COR-L47 (cell line): ENCODE measurements around the gene USH2A.

ENCODE experiments used
- DNase-seq: peaks from one replicate; lab custom pipeline; 2025; lab: John Stamatoyannopoulos, UW

Gene USH2A, protein sequence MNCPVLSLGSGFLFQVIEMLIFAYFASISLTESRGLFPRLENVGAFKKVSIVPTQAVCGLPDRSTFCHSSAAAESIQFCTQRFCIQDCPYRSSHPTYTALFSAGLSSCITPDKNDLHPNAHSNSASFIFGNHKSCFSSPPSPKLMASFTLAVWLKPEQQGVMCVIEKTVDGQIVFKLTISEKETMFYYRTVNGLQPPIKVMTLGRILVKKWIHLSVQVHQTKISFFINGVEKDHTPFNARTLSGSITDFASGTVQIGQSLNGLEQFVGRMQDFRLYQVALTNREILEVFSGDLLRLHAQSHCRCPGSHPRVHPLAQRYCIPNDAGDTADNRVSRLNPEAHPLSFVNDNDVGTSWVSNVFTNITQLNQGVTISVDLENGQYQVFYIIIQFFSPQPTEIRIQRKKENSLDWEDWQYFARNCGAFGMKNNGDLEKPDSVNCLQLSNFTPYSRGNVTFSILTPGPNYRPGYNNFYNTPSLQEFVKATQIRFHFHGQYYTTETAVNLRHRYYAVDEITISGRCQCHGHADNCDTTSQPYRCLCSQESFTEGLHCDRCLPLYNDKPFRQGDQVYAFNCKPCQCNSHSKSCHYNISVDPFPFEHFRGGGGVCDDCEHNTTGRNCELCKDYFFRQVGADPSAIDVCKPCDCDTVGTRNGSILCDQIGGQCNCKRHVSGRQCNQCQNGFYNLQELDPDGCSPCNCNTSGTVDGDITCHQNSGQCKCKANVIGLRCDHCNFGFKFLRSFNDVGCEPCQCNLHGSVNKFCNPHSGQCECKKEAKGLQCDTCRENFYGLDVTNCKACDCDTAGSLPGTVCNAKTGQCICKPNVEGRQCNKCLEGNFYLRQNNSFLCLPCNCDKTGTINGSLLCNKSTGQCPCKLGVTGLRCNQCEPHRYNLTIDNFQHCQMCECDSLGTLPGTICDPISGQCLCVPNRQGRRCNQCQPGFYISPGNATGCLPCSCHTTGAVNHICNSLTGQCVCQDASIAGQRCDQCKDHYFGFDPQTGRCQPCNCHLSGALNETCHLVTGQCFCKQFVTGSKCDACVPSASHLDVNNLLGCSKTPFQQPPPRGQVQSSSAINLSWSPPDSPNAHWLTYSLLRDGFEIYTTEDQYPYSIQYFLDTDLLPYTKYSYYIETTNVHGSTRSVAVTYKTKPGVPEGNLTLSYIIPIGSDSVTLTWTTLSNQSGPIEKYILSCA (N-terminal part only)

DNA sequence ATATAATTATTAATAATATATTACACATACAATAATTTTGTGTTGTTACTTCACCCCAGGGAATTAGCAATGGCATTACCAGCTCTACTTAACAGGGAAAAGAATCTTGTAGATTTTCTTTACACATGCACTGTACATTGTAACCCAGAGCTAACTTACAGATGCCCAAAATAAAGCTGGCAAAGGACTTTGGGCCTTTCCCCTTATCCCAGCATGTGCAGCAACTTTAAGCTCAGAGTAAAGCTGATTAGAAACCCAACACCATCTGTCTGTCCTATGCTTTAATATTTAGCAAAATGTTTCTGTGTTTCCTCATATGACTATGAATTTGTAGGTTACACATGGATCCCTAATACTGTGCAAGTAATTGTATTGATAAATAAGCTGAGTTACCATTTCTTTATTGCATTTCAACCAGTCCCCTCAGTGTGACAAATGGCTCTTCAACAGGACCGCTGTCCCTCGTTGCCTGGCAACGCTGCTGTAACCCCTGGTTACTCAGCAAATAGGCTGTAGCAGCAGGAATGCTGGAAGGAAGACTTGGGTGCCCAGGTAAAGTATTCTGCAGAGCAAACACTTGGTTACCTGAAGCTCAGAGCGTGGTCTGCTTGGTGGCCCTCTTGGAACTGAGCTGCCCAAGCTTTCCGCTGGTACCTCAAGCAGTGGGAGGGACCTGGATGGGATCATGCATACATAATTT lies at the start of gene USH2A:
TSS of gene USH2A (minus strand) at position 628 of the 700 bp plus-strand sequence. CDS start 1,112 bp downstream, outside the sequence.
- peak; percentile 82 for DNase-seq

DNA sequence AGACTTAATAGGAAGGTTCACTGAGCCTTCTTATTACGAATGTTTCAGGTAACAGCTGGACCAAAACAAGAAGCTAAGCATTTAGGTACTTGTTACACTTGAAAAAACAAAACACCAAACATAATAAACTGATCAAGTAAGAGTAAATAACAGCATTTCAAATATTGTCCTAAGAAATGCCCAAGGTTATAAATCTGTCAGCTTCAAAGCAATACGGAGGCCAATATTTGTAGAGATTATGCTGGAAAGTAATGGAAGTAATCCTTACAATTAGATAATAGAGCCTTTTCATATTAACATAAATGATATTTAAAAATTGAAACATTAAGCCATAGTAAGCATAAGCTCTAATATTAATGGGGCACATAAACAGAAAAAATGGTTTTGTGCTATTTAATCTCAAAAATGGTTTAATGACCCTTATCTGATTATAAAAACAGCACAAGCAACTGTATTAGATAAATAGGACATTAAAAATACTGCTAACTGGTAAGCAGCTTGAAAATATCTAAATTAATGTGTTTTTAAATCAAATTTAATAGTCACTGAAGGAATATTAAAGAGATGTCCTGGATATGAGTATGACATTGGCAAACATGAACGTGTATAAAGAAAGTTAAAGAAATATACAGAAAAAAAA lies 43.0 kb upstream of the USH2A start:
- no peak for DNase-seq

DNA sequence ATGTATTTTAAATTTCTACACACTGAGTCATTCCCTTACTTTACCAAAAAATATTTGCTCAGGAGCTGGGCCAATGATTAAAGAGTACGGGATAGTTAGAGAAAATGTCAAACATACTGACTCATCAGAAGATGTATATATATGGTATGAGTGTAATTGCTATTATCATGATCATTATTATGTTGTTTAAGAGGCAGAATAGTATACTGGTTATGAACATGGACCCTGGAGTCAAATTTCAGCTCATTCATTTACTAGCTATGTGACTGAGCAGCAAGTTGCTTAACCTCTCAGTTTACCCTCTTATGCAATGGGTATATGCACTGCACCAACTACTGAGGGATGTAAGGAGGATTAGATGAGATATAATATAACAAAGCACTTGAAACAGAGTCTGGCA lies 41.2 kb upstream of the USH2A start:
- no peak for DNase-seq

DNA sequence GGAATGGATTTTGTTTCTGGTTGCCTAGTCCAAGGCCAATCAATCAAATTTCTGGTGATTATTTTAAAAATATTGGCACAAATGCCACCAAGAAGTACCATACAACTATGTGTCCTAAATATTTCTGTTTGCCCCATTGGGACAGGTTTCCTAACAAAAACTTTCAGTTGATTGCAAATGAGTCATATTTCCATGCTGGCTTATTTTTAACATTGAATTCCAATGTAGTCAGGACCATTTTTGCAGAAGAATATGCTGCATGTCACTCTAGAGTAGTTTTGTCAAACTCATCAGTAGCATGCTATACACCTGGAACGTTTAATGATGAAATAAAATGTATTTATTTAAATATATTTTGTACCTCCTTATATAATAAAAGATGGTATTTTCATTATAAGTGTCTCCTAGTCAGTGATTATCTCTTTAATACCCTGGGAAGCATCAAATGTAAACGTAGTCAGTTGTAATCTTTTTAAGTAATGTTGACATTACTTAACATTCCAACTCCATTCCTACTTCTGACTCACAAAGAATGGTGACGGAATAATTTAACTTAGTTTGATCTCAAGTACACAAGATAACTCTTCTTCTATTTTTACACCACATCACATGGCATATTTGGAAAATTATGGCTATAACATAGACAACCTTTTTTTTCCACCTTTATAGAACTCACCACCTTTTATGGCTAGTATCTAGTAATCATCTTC lies 39.0 kb upstream of the USH2A start:
- no peak for DNase-seq

DNA sequence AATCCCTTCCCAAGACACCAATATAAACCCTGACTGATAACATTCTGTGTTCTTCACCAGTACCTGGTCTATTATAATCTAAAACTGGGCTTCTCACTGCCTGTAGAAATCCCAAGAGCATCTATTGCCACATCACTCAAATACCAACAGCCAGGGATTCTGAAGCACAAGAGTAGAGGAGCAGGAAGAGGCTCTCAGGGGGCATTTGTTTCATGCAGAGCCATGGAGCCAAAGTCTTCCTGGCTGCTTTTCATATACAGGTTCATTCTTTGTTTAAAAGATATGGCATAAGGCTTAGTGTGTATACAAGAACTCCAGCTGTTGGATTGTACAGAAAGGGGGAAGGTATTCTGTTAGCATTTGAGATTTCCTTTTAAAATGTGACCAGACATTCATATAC lies 38.2 kb upstream of the USH2A start:
- DNase-seq, result no peak

DNA sequence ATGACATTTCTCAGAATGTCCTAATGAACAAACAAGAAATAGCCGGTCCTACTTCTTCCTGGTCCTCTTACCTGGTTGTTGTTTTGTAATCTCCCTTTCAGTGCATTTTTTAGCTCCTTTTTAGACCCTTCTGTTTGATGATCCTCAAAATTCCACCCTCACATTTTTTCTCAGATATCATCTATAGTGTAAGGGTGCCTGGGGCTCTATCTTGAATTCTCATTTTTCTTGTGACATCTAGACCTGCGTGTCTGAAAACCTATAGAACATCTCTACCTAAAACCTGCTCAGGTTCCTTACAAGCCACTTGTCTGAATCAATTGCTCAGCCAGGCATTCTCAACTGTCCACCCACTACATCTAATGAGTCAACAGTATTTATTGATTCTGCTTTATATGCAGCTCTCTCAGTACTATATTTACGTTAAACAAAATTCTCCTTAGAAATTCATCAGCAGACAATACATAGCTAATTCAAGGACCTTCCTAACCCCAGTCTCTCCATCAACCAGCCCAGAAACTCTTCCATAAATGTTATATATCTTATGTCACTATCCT lies 36.5 kb upstream of the USH2A start:
- DNase-seq, result no peak

DNA sequence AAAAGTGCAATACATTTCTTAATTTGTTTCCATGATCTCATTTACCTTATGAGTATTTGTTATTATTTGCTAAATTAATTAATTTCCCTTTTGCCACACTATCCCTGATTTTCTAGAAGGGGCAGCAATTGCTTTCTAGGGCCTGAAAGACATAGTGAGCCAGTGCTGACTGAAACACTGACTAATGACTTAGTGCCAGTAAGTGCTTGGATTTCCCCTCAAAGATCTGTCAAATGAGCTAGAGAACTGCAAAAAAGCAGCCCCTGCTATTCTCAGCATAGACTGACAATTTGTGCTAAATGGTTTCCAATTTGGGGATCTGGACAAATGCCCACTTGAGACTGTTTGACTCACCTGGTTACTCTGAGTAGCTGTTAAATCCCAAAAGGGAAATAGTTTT lies 35.6 kb upstream of the USH2A start:
- DNase-seq, result no peak

DNA sequence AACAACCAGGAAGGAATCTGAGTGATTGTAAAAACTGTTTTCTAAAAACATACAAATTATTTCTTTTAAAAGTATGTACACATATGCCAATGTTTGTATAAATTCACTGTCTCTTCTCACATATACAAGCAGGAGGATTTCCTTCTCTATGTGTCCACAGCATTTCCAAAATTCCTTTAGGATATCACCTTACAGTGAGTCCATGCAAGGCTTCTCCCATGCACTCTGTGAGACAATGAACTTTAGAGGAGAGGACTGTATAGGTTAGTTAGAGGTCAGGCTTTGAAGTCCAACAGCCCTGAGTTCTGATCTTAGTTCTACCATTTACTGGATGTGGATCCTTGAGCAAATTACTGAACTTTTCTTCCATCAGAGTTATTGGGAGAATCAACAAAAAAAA lies 34.1 kb upstream of the USH2A start:
- DNase-seq, result no peak

DNA sequence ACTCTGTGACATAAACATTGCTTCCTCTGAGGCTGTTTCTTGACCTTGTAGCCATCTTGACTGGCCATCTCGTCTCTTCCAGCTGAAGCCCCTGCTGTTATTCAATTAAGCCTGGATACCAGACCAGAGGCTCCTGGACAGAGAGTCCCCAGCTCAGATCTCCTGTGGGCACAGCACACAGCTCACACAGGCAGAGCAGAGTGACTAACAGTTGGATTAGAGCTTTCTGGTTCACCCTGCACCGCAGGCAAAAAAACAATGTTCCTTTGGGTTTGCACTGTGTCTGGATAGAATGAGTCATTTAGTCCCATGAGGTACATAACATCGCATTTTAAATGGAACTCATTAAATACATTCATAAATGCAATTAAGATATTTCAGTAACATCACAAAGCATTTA lies 33.4 kb upstream of the USH2A start:
- DNase-seq, result no peak

DNA sequence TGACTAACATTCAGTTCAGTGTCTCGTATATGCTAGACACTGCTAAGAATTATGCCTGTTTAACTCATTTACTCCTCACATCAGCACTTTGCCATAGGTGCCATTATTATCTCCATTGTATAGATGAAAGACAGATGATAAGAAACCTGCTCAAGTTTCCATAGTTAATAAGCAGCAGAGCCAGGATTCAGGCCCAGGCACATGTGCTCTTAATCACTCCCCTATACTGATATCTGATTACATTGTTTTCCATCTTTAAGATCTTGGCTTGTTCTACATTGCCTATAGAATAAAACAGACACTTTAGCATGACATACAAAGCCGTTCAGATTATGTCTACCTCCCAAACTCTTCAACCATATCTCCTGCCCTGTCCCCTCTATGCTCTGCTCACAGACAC lies 30.5 kb upstream of the USH2A start:
- no peak for DNase-seq

DNA sequence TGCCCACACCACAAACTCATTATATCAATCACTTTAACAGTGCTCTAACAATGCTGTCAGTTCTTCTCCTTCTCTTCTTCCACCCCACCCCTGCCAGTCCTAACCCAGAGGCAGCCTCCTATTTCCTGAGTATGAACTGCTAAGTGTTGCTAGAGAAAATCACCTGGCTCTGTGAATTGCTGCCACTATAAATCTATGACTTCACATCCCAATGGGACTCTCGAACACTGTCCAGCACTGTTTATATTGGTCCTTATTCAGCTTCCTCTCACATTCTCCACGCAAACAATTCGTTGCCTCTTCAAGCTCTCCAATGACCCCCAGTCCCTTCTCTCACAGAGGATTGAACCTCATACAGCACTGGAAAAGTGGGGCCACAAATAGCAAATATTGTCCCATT lies 27.0 kb upstream of the USH2A start:
- no peak for DNase-seq

DNA sequence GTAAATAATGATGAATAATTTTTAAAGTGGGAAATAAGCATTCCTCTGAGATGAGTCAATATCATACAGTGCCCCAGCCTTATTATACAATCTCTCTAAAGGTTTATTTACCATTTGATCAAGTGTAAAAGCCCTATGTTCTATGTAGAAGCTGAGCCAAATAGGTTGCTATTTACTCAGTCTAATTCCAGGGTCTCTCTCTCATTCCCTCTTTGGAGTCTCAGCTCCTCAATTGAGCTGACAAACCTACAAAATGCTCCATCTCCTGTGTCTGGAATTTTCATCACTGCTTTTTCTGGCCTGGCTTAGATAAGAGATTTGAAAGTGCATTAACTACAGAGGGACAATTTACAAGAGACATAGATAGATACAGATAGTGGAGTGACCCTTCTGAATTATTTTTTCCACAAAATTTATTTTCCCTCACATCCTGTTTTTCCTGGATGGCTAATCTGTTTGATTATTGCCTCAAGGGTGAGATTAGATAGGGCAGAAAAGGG lies 24.8 kb upstream of the USH2A start:
- no peak for DNase-seq

DNA sequence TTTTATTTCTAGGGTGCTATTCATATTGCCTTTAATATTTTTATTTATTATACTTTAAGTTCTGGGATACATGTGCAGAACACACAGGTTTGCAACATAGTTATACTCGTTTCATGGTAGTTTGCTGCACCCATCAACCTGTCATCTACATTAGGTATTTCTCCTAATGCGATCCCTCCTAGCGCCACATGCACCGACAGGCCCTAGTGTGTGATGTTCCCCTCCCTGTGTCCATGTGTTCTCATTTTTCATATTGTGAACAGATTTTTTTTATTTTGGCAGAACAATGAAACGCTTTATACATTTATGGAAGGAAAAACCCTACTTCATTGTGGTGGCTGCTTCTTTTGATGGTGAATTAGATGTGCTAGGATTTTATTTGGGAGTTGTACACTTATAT lies 14.4 kb upstream of the USH2A start:
- no peak for DNase-seq

DNA sequence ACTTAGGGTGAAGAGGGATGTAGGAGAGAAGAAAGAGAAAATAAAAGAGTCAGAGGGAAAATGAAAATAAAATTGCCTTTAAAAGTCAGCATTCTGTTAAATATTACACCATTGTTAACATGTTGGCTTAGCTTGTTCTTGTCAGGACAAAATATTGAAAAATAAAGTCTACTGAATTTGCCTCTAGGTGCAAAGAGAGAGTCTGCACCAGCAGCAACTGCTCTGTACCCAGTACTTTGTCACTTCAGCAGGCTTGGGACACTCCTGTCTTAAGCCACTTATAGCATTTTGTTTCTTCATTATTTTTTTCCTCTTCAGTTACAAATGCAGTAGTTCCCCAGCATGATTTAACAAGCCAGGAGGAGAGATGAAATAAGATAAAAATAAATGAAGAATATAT lies 11.0 kb upstream of the USH2A start:
- no peak for DNase-seq

DNA sequence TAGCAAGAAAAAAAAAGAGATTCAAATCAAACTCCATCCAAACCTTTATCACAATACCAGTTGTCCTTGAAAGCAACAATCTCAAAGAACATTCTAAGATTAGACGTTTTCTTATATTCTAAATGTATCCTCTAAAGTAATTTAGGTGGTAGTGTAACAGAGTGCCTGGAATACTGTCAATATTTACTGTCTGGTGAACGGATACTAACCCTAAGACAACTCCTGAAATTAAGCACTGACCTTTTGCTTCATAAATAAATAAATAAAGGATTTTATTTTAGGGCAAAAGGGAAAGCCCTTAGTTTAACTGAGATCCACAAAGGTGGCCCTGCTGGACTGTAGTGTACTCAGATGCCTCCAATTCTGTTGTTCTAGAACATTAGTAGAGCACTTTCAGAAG lies 9.9 kb upstream of the USH2A start:
- no peak for DNase-seq

DNA sequence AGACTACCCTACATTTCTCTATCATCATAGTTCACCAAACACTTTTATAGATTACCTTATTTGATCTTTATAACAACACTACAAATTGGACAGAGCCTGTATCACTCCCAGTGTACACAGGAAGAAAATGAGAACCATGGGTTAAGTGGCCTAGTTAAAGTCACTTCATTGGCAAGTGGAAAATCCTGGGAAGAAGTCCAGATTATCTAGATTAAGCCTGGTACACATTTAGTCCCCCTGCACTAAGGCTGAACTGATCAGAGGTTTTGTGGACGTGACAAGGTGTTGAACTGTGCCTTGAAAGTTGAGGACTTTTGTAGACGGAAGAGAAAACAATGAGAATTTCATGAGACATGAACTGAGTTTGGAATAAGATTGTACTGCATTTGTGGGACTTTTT lies 7.5 kb upstream of the USH2A start:
- DNase-seq, result no peak

DNA sequence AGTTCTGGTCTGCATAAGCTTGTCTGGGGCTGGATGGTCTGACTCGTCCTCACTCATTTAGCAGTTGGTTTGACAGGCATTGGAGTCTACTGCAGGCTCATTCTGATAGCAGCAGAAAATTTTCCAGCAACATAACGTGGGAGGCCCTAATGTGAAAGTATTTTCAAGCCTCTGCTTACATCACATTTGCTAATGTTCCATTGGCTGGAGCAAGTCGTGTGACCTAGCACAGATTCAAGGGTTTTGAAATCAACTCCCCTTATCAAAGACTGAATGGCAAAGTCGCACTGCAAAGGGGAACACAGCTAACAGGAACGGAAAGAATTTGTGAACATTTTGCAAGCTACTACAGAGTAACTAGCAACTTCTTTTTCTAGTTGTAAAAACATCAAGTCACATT lies 2.3 kb upstream of the USH2A start:
- DNase-seq, result no peak

DNA sequence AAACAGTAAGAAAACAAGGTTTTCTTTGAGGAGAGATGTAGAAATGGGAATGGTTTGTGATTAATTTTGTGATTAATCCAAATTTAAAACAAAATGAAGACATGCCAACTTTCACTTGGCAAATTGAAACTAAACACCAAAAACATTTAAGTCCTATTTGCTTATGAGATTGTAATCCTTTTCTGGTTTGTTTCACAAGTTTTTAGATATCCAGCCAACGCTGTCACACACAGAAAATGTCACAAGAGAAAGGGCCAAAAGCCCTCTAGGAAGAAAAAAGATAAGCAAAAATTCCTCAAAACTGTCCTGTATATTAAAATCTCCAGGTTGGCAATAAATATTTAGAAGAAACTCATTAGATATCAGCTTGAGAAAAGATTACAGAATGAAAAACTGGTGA lies 2.5 kb downstream of the USH2A start:
- DNase-seq, result no peak

DNA sequence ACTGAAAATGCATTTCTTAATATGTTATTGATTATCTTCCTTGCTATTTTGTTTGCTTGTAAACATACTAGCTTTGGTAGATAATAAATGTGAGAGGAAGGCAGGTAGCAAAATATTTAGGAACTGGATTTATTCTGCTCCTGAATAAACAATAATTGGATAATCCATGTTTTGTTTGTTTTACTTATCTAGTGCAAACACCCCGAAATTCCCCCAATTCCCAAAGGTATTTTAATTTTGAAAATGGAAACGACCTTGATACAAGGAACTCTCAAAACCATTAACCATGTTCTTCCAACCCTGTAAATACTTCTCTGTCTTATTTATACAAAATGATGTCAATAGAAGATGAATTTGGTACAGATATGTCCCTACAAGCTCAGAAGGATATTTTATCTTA lies 3.0 kb downstream of the USH2A start:
- DNase-seq, result no peak

DNA sequence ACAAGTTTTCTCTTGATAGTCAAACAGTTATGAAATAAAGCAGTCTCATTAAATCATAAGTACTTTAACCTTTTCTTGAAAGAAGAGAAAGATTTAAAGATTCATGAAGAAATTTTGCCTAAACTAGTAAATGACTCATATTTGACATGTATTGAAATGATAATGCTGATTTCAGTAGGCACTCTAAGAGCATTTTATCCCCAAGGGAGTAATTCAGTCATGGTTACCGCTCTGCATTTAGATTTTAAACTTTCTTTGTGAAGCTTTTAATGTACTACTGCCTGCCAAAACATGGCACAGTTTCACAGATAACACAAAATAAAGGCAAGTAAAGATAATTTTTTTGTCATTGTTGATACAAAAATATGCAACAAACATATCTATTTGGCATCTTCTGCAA lies 6.8 kb downstream of the USH2A start:
- DNase-seq, result no peak
